Measurements from ENCODE around the gene EARS2.

The EARS2 gene

GRCh38 chr16:23508589-23509440 is 48.3 kb downstream of the EARS2 start:
- H3K36me3 ChIP-seq, result no peaks in the 10 kb centered on the region
- DNase-seq, result no peak
- no peaks in the 10 kb centered on the region for H3K9me3 ChIP-seq
- intact Hi-C loops (cut with DNase I; ENCODE audit: low total_unique reads), result loop anchor here (5.0 kb wide), 1 partner anchor 57 kb away; the partner anchor contains the start of gene COG7
- peaks cover 0 to 52% (median 27%) of the 10 kb centered on the region in 4 donors for H3K4me1 ChIP-seq
- peak overlapping the region; percentile 72 to 99 for H3K4me3 ChIP-seq
- H3K27me3 ChIP-seq, result no peaks in the 10 kb centered on the region
- no peak for TF ChIP-seq CTCF (IDR thresholded peaks at IDR 0.05)
- H3K27ac ChIP-seq, result peak overlapping the region; percentile 78 to 91

GRCh38 chr16:23506606-23506994 is 50.5 kb downstream of the EARS2 start:
- no peak for TF ChIP-seq CTCF (IDR thresholded peaks at IDR 0.05)
- peaks cover 0 to 8% (median 0%) of the 10 kb centered on the region in 3 donors for H3K36me3 ChIP-seq
- DNase-seq, result no peak
- H3K9me3 ChIP-seq, result no peaks in the 10 kb centered on the region
- intact Hi-C loops (cut with DNase I; ENCODE audit: low total_unique reads), result loop anchor here (5.0 kb wide), 1 partner anchor 54 kb away; the partner anchor contains the start of gene COG7
- H3K27me3 ChIP-seq, result no peaks in the 10 kb centered on the region
- peaks cover 0 to 52% (median 29%) of the 10 kb centered on the region in 4 donors for H3K4me1 ChIP-seq
- H3K4me3 ChIP-seq, result no peak overlapping the region
- H3K27ac ChIP-seq, result no peak overlapping the region

GRCh38 chr16:23505671-23506605 is 51.2 kb downstream of the EARS2 start:
- peaks cover 0 to 8% (median 0%) of the 10 kb centered on the region in 3 donors for H3K36me3 ChIP-seq
- no peaks in the 10 kb centered on the region for H3K27me3 ChIP-seq
- TF ChIP-seq CTCF (IDR thresholded peaks at IDR 0.05), result no peak
- H3K4me1 ChIP-seq, result peaks cover 0 to 52% (median 29%) of the 10 kb centered on the region in 4 donors
- DNase-seq, result no peak
- intact Hi-C loops (cut with DNase I; ENCODE audit: low total_unique reads), result loop anchor here (5.0 kb wide), 1 partner anchor 54 kb away; the partner anchor contains the start of gene COG7
- H3K9me3 ChIP-seq, result no peaks in the 10 kb centered on the region
- H3K4me3 ChIP-seq, result no peak overlapping the region
- H3K27ac ChIP-seq, result no peak overlapping the region

- intact Hi-C loops (cut with DNase I; ENCODE audit: low total_unique reads), result loop anchor here (5.0 kb wide), 1 partner anchor 53 kb away; the partner anchor contains the start of gene COG7
- no peak for TF ChIP-seq CTCF (IDR thresholded peaks at IDR 0.05)
- H3K27ac ChIP-seq, result peak overlapping the region; percentile 60 to 64
- no peak overlapping the region for H3K4me3 ChIP-seq
- peaks cover 0 to 52% (median 29%) of the 10 kb centered on the region in 4 donors for H3K4me1 ChIP-seq
- H3K9me3 ChIP-seq, result no peaks in the 10 kb centered on the region
- H3K27me3 ChIP-seq, result no peaks in the 10 kb centered on the region
- H3K36me3 ChIP-seq, result peaks cover 0 to 8% (median 0%) of the 10 kb centered on the region in 3 donors
- DNase-seq, result no peak
These were observed 51.9 kb downstream of the EARS2 start for GRCh38 chr16:23505180-23505665.
